DOHH2 (cell line): Measurements from ENCODE around the gene SKIL.

Experiments
- H3F3A ChIP-seq: fragments of 200-600 bp; sonication (generic), shearing (Covaris generic); 2 replicates; pipeline ENCODE4 v1.6.0; 2016; ENCODE audit warnings: antibody characterized with exemption, mild to moderate bottlenecking; ENCODE audit not compliant: control insufficient read depth, insufficient read depth
- H3K27ac ChIP-seq: fragments of 200-600 bp; sonication (generic); 2 replicates; pipeline ENCODE4 v1.5.1; 2014; ENCODE audit warnings: low read depth, mild to moderate bottlenecking, low read length, moderate library complexity
- H3K27me3 ChIP-seq: fragments of 200-600 bp; sonication (generic); 2 replicates; pipeline ENCODE4 v1.6.1; 2014; ENCODE audit warnings: mild to moderate bottlenecking, low read length, mixed read lengths; ENCODE audit not compliant: control insufficient read depth
- H3K36me3 ChIP-seq: fragments of 200-600 bp; sonication (generic); 2 replicates; pipeline ENCODE4 v1.6.1; 2014; ENCODE audit warnings: mild to moderate bottlenecking, low read length, moderate library complexity, mixed read lengths; ENCODE audit not compliant: control insufficient read depth
- H3K4me1 ChIP-seq: fragments of 200-600 bp; sonication (generic); 2 replicates; pipeline ENCODE4 v1.6.1; 2014; ENCODE audit warnings: mild to moderate bottlenecking, low read length, mixed read lengths; ENCODE audit not compliant: control insufficient read depth
- H3K4me2 ChIP-seq: fragments of 200-600 bp; sonication (generic); 2 replicates; pipeline ENCODE4 v1.6.0; 2014; ENCODE audit warnings: mild to moderate bottlenecking, low read length, moderate library complexity
- H3K4me3 ChIP-seq: fragments of 200-600 bp; sonication (generic); 2 replicates; pipeline ENCODE4 v1.5.1; 2014; ENCODE audit warnings: mild to moderate bottlenecking, low read length, mixed read lengths
- H3K79me2 ChIP-seq: fragments of 200-600 bp; sonication (generic); 2 replicates; pipeline ENCODE4 v1.6.1; 2014; ENCODE audit warnings: mild to moderate bottlenecking, low read length, mixed read lengths; ENCODE audit not compliant: control insufficient read depth
- H3K9me2 ChIP-seq: fragments of 200-600 bp; sonication (generic); replicated peaks from 2 replicates; pipeline ENCODE4 v1.6.1; 2014; ENCODE audit warnings: mild to moderate bottlenecking, low read length, mixed read lengths; ENCODE audit not compliant: control insufficient read depth
- H3K9me3 ChIP-seq: fragments of 200-600 bp; sonication (generic); 2 replicates; pipeline ENCODE4 v1.6.1; 2014; ENCODE audit warnings: antibody characterized with exemption, low read length, mixed read lengths; ENCODE audit not compliant: control insufficient read depth, insufficient read depth
- H4K20me1 ChIP-seq: fragments of 200-600 bp; sonication (generic); 2 replicates; pipeline ENCODE4 v1.6.0; 2014; ENCODE audit warnings: low read depth, mild to moderate bottlenecking, antibody characterized with exemption, low read length, moderate library complexity; ENCODE audit not compliant: control insufficient read depth, insufficient read depth
- EZH2phosphoT487 ChIP-seq: fragments of 200-600 bp; sonication (generic); IDR thresholded peaks from 2 replicates; pipeline ENCODE4 v1.6.1; 2017; ENCODE audit warnings: borderline replicate concordance, mild to moderate bottlenecking, antibody characterized with exemption, low read length, moderate library complexity, mixed read lengths
- TF ChIP-seq, protein P1 (sequence below): fragments of 200-600 bp; sonication (generic); IDR thresholded peaks from one replicate; pipeline ENCODE4 v1.5.1; 2014; ENCODE audit warnings: antibody characterized with exemption, mild to moderate bottlenecking, low read depth, low read length; ENCODE audit not compliant: poor library complexity, severe bottlenecking

The SKIL gene

GRCh38 chr3:170353485-170353884 is 4.0 kb upstream of the SKIL start:
- Histone ChIP-seq H3K79me2 (peaks cover 9% of the 10 kb centered on the region), H3K4me1 (peaks cover 73% of the 10 kb centered on the region), H3K9me2 (no peaks in the 10 kb centered on the region), H3K9me3 (no peaks in the 10 kb centered on the region), H3K4me2 (peak overlapping the region; percentile 44), H3F3A (peaks cover 30% of the 10 kb centered on the region), H3K4me3 (peak overlapping the region; percentile 1; the same call in 1 of the 2 replicates), H3K27me3 (no peaks in the 10 kb centered on the region), H4K20me1 (no peaks in the 10 kb centered on the region), H3K36me3 (peaks cover 5% of the 10 kb centered on the region; the same call in 1 of the 2 replicates), H3K27ac (no peak overlapping the region)
- TF ChIP-seq, protein P1, sequence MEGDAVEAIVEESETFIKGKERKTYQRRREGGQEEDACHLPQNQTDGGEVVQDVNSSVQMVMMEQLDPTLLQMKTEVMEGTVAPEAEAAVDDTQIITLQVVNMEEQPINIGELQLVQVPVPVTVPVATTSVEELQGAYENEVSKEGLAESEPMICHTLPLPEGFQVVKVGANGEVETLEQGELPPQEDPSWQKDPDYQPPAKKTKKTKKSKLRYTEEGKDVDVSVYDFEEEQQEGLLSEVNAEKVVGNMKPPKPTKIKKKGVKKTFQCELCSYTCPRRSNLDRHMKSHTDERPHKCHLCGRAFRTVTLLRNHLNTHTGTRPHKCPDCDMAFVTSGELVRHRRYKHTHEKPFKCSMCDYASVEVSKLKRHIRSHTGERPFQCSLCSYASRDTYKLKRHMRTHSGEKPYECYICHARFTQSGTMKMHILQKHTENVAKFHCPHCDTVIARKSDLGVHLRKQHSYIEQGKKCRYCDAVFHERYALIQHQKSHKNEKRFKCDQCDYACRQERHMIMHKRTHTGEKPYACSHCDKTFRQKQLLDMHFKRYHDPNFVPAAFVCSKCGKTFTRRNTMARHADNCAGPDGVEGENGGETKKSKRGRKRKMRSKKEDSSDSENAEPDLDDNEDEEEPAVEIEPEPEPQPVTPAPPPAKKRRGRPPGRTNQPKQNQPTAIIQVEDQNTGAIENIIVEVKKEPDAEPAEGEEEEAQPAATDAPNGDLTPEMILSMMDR: no peak
- TF ChIP-seq EZH2phosphoT487: no peak

DNA sequence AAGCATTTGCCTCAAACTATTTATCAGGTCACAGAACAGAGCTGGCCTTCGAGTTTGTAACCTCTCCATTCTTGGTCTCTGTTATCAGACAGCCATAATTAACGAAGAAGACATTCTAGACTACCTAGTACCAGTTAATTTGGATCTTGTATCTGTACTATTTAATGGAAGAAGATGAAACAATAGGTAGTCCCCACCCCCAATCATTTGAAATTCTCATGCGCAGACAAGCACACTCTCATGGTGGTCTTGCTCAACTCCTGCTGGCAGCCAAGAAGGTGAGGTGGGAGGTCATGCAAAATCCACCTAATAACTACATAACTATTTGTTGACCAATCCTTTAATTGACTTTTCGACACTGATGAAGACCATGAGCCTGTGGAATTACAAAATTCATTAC is 2.8 kb upstream of the SKIL start:
- H3K27me3 ChIP-seq: no peaks in the 10 kb centered on the region
- peaks cover 30% of the 10 kb centered on the region for H3F3A ChIP-seq
- peak overlapping the region; percentile 2; the same call in 1 of the 2 replicates for H3K4me2 ChIP-seq
- H3K4me3 ChIP-seq: no peak overlapping the region
- H3K79me2 ChIP-seq: peaks cover 22% of the 10 kb centered on the region
- no peaks in the 10 kb centered on the region for H4K20me1 ChIP-seq
- peaks cover 73% of the 10 kb centered on the region for H3K4me1 ChIP-seq
- peak overlapping the region; percentile 92 for H3K27ac ChIP-seq
- H3K9me2 ChIP-seq: no peaks in the 10 kb centered on the region
- H3K36me3 ChIP-seq: peaks cover 17% of the 10 kb centered on the region
- TF ChIP-seq, protein P1: no peak
- TF ChIP-seq EZH2phosphoT487: no peak
- no peaks in the 10 kb centered on the region for H3K9me3 ChIP-seq

DNA sequence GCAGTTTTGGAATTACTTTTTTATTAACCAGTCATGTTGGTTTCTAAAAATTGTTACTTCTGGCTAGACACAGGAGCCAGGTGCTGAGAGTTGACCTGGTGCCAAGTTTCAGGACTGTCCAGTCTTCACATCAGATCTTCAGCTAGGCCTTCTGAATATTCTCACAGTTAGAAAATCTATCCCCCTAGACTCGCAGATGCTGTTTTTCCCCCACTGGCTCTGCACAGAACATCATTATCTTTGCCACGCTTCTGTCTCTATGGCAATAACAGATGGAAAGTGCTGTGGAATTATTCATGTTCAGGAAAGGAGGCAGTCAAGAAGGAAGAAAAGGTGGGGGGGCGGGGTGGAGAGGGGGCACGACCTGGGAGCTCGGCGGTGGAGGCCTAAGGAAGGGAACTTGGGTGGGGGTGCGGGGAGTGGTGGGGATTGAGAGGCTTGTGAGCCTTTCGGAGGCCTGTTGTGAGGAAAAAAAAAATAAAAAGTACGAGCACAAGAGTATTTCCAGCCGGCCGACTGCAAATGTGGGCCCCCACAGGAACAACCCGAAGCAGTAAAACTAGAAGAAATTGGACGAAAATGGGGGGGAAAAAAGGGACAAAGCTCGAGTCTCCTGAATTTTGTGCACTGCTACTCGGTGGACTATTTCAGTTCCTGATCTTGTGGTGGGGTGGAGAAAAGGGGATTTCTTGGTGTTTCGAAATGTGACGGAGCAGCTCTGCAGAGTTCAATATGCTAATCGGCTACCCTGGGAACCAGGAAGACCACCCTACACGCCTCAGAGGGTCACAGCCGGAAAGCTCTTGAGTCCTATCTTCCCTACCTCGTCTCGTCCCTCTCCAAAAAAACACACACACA is 1.5 kb upstream of the SKIL start:
- peaks cover 74% of the 10 kb centered on the region for H3K4me1 ChIP-seq
- peak overlapping the region; percentile 79 for H3K4me3 ChIP-seq
- TF ChIP-seq, protein P1: no peak
- no peak for TF ChIP-seq EZH2phosphoT487
- peak overlapping the region; percentile 92 for H3K27ac ChIP-seq
- peak overlapping the region; percentile 88 for H3K4me2 ChIP-seq
- H3K36me3 ChIP-seq: peaks cover 29% of the 10 kb centered on the region
- H3F3A ChIP-seq: peaks cover 28% of the 10 kb centered on the region
- no peaks in the 10 kb centered on the region for H3K9me2 ChIP-seq
- no peaks in the 10 kb centered on the region for H4K20me1 ChIP-seq
- H3K79me2 ChIP-seq: peaks cover 34% of the 10 kb centered on the region
- no peaks in the 10 kb centered on the region for H3K9me3 ChIP-seq
- no peaks in the 10 kb centered on the region for H3K27me3 ChIP-seq
